Measurements from ENCODE around the gene TMEM198.

TMEM198 gene

GRCh38 chr2:219543596-219544358, at the start of gene TMEM198, which contains the start of gene CHPF:
Gene TMEM198 (plus strand): TSS chr2:219544028. CDS start chr2:219544728, 700 bp downstream.
Gene CHPF (minus strand): TSS chr2:219543809. CDS start chr2:219543538, 271 bp downstream.
- peak; percentile 96 for DNase-seq

GRCh38 chr2:219494952-219495530, 48.8 kb upstream of the TMEM198 start:
- DNase-seq, result no peak

- DNase-seq, result peak; percentile 89
Measured at GRCh38 chr2:219495531-219496122, 48.2 kb upstream of the TMEM198 start.

GRCh38 chr2:219496247-219496824, 47.5 kb upstream of the TMEM198 start:
- DNase-seq, result no peak

GRCh38 chr2:219496825-219497494, 46.9 kb upstream of the TMEM198 start:
- DNase-seq, result peak; percentile 25

GRCh38 chr2:219497495-219498279, 46.1 kb upstream of the TMEM198 start:
- peak; percentile 63 for DNase-seq

GRCh38 chr2:219498280-219499057, 45.4 kb upstream of the TMEM198 start, which contains the start of gene GMPPA:
Gene GMPPA (plus strand): TSS chr2:219498891. CDS start chr2:219499976, 1,085 bp downstream.
- DNase-seq, result peak; percentile 99

- no peak for DNase-seq
Measured at GRCh38 chr2:219499058-219499307, 44.8 kb upstream of the TMEM198 start.

GRCh38 chr2:219499555-219499954, 44.3 kb upstream of the TMEM198 start:
- DNase-seq, result no peak

- no peak for DNase-seq
Measured at GRCh38 chr2:219500135-219500534, 43.7 kb upstream of the TMEM198 start.

- no peak for DNase-seq
Measured at GRCh38 chr2:219501849-219502248, 42.0 kb upstream of the TMEM198 start.

- no peak for DNase-seq
Measured at GRCh38 chr2:219502618-219503017, 41.2 kb upstream of the TMEM198 start.

- DNase-seq, result no peak
Measured at GRCh38 chr2:219505585-219505984, 38.2 kb upstream of the TMEM198 start.

GRCh38 chr2:219506153-219506801, 37.6 kb upstream of the TMEM198 start:
- no peak for DNase-seq

GRCh38 chr2:219506802-219507526, 36.9 kb upstream of the TMEM198 start:
- no peak for DNase-seq

- DNase-seq, result peak; percentile 75
Measured at GRCh38 chr2:219507581-219508443, 36.0 kb upstream of the TMEM198 start.

GRCh38 chr2:219508444-219508734, 35.4 kb upstream of the TMEM198 start:
- DNase-seq, result no peak

- peak; percentile 59 for DNase-seq
Measured at GRCh38 chr2:219508971-219509779, 34.7 kb upstream of the TMEM198 start.

All from hematopoietic multipotent progenitor cell treated with erythropoietin and hydrocortisone succinate and interleukin-3 and kit ligand, for 6 days (in vitro differentiated cells).